Nephron (organoid): ENCODE data around the gene WDR3.
"Not testable (repeated sequence)": the region's sequence is repeated elsewhere in the genome, so short reads cannot be mapped to it uniquely, and the experiment has no call there.

Experiments
- H3K27ac Mint-ChIP-seq, 3 experiments: 2 replicates each; pipeline ENCODE4 v1.8.0; 2020; ENCODE audit warnings: mixed read lengths in 3 of 3, mild to moderate bottlenecking in 2 of 3, moderate library complexity in 1 of 3
- H3K27me3 Mint-ChIP-seq: 2 replicates; pipeline ENCODE4 v1.8.0; 2021; ENCODE audit warnings: low read depth, mild to moderate bottlenecking, moderate library complexity, mixed read lengths
- H3K36me3 Mint-ChIP-seq: 2 replicates; pipeline ENCODE4 v1.8.0; 2020; ENCODE audit warnings: low read depth, mixed read lengths
- H3K4me1 Mint-ChIP-seq: 2 replicates; pipeline ENCODE4 v1.8.0; 2020; ENCODE audit warnings: mixed read lengths
- H3K4me3 Mint-ChIP-seq, 3 experiments: 2 replicates each; pipeline ENCODE4 v1.8.0; 2020; ENCODE audit warnings: mild to moderate bottlenecking in 3 of 3, mixed read lengths in 3 of 3, moderate library complexity in 2 of 3
- H3K9me3 Mint-ChIP-seq: 2 replicates; pipeline ENCODE4 v1.8.0; 2020; ENCODE audit warnings: mixed read lengths
- CTCF ChIP-seq, 3 experiments: fragments of 200-600 bp; sonication (generic); IDR thresholded peaks; one replicate each; pipeline ENCODE4 v1.5.0; 2021; ENCODE audit warnings: antibody characterized with exemption in 3 of 3; ENCODE audit not compliant: unreplicated experiment in 3 of 3

The WDR3 gene

GRCh38 chr1:117904485-117904884 lies 25.1 kb upstream of the WDR3 start:
- peaks cover 56% of the 10 kb centered on the region for H3K36me3 Mint-ChIP-seq
- no peaks in the 10 kb centered on the region for H3K27me3 Mint-ChIP-seq
- TF ChIP-seq CTCF (IDR thresholded peaks at IDR 0.05; ENCODE audit: unreplicated experiment in 3 of 3), result no peak
- H3K27ac Mint-ChIP-seq, result no peak overlapping the region
- H3K4me3 Mint-ChIP-seq, result no peak overlapping the region
- no peaks in the 10 kb centered on the region for H3K9me3 Mint-ChIP-seq
- H3K4me1 Mint-ChIP-seq, result no peaks in the 10 kb centered on the region

GRCh38 chr1:117905019-117905418 lies 24.5 kb upstream of the WDR3 start:
- Mint-ChIP-seq H3K27me3 (no peaks in the 10 kb centered on the region), H3K36me3 (peaks cover 53% of the 10 kb centered on the region), H3K4me3 (no peak overlapping the region), H3K27ac (no peak overlapping the region), H3K4me1 (no peaks in the 10 kb centered on the region), H3K9me3 (no peaks in the 10 kb centered on the region)
- no peak for TF ChIP-seq CTCF (IDR thresholded peaks at IDR 0.05; ENCODE audit: unreplicated experiment in 3 of 3)

GRCh38 chr1:117911051-117911450 lies 18.5 kb upstream of the WDR3 start:
- H3K4me3 Mint-ChIP-seq, result no peak overlapping the region
- peaks cover 57% of the 10 kb centered on the region for H3K36me3 Mint-ChIP-seq
- no peaks in the 10 kb centered on the region for H3K27me3 Mint-ChIP-seq
- no peaks in the 10 kb centered on the region for H3K9me3 Mint-ChIP-seq
- no peak for TF ChIP-seq CTCF (IDR thresholded peaks at IDR 0.05; ENCODE audit: unreplicated experiment in 3 of 3)
- H3K27ac Mint-ChIP-seq, result no peak overlapping the region
- no peaks in the 10 kb centered on the region for H3K4me1 Mint-ChIP-seq

- no peaks in the 10 kb centered on the region for H3K27me3 Mint-ChIP-seq
Measured at GRCh38 chr1:117919376-117919775, 10.2 kb upstream of the WDR3 start.

GRCh38 chr1:117921991-117922390 lies 7.5 kb upstream of the WDR3 start:
- H3K9me3 Mint-ChIP-seq, result no peaks in the 10 kb centered on the region
- TF ChIP-seq CTCF (IDR thresholded peaks at IDR 0.05; ENCODE audit: unreplicated experiment in 3 of 3), result no peak
- no peaks in the 10 kb centered on the region for H3K27me3 Mint-ChIP-seq
- H3K4me1 Mint-ChIP-seq, result no peaks in the 10 kb centered on the region
- H3K27ac Mint-ChIP-seq, result no peak overlapping the region
- peaks cover 37% of the 10 kb centered on the region for H3K36me3 Mint-ChIP-seq
- no peak overlapping the region for H3K4me3 Mint-ChIP-seq

More at GRCh38 chr1:117919376-117919775, 10.2 kb upstream of the WDR3 start:
- H3K36me3 Mint-ChIP-seq, result peaks cover 53% of the 10 kb centered on the region
- H3K4me3 Mint-ChIP-seq, result no peak overlapping the region
- no peaks in the 10 kb centered on the region for H3K4me1 Mint-ChIP-seq
- H3K9me3 Mint-ChIP-seq, result no peaks in the 10 kb centered on the region
- no peak for TF ChIP-seq CTCF (IDR thresholded peaks at IDR 0.05; ENCODE audit: unreplicated experiment in 3 of 3)
- H3K27ac Mint-ChIP-seq, result no peak overlapping the region

GRCh38 chr1:117922717-117923116 lies 6.8 kb upstream of the WDR3 start:
- H3K4me3 Mint-ChIP-seq, H3K27ac Mint-ChIP-seq, H3K4me1 Mint-ChIP-seq, H3K27me3 Mint-ChIP-seq, H3K9me3 Mint-ChIP-seq: not testable (repeated sequence)
- peaks cover 31% of the 10 kb centered on the region for H3K36me3 Mint-ChIP-seq
